NOMO-1 treated with DMSO at 0.1 percent for 48 hours (cell line): ENCODE measurements around the gene TRIM54.
"Not testable (repeated sequence)": the region's sequence is repeated elsewhere in the genome, so short reads cannot be mapped to it uniquely, and the experiment has no call there.

Experiments
- DNase-seq: peaks from one replicate; lab custom pipeline; 2025; ENCODE audit not compliant: unreplicated experiment; lab: John Stamatoyannopoulos, UW

The TRIM54 gene

DNA sequence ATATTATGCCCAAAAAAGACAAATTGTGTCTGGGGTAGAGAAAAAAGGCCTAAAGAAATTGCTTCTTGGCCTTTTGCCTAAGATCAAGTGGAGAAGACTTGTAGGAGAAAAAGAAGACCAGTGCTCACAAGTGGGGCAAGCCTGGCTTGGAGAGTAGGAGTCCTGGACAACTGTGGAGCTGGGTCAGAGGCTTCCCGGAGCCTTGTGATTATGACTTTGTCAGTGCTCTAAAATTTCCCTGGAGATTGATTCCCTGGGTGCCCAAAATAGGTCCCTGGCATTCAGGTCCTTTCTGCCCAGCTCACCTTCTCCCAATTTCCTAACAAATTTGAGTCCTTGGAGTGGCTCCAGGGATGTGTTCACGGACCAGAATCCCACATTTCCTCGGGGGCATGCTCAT, 787 bp upstream of the TRIM54 start:
- no peak for DNase-seq

DNA sequence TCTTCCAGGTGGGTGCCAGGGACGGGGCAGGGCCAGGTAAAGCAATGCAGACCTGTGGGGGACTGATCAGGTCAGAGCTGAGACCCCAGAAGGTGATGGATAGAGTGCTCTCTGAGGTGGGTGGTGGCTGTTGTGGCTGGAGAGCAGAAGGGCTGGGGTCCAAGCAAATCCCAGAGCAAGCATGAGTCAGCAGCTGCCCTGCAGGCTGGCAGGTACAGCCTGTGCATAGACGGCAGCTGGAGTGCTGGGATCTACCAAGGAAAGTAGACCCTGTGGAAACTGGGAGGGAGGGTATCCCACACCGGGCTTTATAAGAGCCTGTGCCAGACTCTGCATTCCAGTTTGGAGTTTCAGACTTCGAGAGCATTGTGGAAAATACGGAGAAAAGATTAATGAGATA, 663 bp downstream of the TRIM54 start:
- no peak for DNase-seq

DNA sequence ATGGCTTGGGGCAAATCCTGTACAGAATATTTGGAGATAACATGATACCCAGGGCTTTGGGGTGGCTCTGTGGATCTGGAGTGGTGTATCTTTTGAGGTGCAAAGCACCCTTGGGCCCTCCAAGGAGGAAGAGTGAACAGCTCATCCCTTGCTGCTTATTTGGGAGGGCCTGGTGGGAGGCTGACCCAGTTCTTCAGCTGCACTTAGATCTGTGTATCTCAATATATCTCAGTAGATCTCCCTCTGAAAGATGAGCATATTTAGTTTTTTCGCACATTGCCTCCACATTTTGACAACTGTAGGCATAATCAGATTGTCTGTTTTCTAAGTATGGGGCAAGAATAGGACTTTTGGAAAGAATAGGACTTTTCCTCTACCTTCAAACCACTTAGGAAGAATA, 2.8 kb downstream of the TRIM54 start:
- no peak for DNase-seq

DNA sequence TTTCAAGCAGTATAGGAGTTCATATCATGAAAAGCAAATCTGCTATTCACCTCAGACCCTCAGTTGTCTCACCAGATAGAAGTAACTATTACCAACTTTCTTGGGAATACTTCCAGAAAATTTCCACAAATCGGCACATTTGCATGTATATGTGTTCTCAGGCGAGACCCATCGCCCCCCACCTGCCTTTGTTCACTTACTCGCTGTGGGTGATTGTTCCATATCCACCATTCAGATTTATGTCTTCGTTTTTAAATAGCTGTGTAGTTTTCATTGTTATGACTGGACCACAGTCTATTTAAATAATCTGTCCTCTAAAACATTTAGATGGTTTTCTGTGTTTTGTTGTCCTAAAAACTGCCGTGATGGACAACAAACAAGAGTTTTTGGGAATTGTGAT, 3.3 kb downstream of the TRIM54 start:
- no peak for DNase-seq

DNA sequence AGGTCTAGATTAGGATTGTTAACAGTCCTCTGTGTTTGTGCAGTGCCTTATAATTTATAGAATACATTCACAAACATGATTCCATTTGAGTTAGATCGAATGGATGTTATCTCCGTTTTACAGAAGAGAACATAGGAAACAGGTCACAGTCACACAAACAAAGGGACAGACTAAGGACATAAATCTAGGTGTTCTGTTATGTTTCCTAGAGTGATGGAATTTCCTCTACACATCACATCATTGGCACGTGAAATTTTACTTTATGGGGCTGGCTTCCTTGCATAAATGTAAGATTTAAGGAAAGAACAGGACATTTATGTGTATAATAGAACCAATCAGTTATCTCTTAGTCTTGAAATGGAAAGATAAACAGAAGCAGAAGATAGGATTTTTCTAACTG, 6.4 kb downstream of the TRIM54 start:
- no peak for DNase-seq

DNA sequence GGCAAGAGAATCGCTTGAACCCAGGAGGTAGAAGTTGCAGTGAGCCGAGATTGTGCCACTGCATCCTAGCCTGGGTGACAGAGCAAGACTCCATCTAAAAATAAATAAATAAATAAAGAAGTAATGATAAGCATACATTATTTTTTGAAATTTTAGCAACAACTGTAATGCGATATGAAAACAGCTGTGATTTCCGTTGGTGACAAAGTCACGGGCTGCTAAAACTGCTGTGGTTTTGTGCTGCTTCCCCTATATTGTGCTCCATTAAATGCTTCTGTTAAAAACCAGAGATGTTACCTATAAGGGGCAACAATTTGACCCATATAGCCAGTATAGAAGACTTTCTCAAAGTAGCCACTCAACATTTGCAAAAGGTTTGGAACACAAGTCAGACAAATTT, 8.3 kb downstream of the TRIM54 start:
- peak; percentile 13 for DNase-seq

DNA sequence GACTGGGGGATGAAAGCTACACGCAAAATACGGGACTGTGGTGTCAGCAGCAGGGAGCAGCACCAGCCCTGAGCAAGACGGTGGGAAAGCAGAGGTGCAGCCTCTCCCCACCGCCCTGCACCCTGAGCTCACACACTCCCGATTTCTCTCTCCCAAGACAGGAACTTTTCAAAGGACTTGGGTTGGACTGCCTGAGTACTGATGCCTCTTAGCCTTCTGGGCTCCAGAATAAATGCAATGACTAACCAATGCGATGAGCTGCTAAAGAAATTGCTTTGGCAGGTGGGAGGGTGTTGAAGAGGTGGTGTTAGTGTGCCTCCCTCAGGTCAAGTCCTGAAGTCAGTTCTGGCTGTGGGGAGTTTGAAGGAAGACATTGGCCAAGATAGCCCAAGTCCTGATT, 9.6 kb downstream of the TRIM54 start:
- DNase-seq, result no peak

DNA sequence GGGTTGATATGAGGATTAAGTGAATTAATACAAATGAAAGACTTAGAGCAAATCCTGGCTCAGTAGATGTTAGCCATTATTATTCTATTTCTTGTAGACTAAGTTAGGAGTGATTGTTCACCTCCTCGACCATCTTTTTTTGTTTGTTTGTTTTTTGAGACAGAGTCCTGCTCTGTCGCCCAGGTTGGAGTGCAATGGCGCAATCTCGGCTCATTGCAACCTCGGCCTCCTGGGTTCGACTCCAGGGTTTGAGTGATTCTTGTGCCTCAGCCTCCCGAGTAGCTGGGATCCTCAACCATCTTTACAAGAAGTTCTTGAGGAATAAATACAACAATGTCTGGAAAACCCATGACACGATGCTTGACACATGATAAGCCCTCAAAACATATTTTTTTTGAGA, 12.7 kb downstream of the TRIM54 start:
- DNase-seq, result no peak

DNA sequence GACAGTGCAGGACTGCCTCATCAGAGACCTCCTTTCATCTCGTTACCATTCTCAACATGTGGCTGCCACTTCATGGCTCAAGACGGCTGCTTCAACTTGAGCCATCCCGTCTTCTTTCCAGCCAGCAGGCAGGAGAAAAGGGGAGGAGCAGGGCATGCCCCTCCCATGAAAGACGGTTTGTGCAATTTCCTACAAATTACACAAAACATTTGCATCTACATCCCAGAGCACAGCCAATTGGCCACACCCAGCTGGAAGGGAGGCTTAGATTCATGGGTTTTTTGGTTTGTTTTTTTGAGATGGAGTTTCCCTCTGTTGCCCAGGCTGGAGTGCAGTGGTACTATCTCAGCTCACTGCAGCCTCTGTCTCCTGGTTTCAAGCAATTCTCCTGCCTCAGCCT, 14.3 kb downstream of the TRIM54 start:
- DNase-seq, result peak; percentile 31

DNA sequence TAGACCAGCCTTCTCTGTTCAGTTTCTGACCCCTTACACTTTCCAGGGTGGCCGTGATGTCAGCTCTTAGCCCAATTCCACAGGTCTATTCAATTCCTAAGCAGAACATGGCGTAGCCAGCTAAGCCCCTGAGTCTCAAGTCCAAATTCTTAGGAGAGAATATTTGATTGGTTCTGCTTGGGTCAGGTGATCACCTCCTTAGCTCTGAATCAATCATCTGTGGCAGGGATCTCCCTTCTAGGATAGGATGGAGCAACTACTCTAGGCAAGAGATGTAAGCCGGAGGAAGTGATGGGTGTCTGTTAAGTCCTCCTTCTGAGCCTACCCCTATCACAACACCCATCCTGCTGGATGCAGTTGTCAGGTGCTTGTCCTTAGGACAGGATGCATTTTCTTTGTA, 15.0 kb downstream of the TRIM54 start:
- DNase-seq, result no peak

DNA sequence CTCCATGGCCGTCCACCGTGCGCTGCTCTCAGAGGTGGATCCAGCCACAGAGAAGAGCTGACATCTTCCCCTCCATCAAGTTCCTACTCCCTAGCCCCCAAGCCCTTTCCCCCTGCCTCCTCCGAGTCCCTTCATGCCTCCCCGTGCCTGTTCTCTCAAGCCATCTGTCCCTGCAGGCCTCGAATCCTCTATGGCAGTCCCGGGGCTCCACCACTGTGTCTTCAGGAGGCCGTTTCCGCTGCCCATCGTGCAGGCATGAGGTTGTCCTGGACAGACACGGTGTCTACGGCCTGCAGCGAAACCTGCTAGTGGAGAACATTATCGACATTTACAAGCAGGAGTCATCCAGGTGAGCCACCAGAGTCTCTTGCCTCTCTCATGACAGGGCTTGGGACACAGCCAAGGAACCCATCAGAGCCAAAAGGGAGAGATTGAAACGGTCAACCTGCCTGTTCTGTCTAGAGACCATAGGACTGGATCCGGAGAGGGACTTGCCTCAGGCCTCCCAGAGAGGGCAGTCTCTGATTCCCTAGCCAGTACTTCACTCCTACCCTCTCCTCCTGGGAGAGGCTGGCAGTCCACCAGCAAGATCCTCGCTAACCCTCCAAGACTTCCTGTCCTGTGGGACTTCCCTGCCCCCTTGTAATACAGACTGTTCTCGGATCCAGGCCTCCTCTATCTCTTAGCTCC, 16.3 kb downstream of the TRIM54 start:
- DNase-seq, result no peak

DNA sequence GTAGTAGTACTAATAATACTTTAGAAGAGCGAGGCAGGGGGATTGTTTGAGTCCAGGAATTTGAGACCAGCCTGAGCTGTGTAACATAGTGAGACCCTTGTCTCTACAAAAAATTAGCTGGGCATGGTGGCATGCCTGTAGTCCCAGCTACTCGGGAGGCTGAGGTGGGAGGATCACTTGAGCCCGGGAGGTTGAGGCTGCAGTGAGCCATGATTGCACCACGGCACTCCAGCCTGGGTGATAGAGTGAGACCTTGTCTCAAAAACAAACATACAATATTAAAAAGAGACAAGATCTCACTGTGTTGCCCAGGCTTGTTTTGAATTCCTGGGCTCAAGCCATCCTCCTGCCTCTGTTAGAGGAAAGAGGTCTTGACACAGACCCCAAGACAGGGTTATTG, 18.4 kb downstream of the TRIM54 start:
- not testable (repeated sequence) for DNase-seq

DNA sequence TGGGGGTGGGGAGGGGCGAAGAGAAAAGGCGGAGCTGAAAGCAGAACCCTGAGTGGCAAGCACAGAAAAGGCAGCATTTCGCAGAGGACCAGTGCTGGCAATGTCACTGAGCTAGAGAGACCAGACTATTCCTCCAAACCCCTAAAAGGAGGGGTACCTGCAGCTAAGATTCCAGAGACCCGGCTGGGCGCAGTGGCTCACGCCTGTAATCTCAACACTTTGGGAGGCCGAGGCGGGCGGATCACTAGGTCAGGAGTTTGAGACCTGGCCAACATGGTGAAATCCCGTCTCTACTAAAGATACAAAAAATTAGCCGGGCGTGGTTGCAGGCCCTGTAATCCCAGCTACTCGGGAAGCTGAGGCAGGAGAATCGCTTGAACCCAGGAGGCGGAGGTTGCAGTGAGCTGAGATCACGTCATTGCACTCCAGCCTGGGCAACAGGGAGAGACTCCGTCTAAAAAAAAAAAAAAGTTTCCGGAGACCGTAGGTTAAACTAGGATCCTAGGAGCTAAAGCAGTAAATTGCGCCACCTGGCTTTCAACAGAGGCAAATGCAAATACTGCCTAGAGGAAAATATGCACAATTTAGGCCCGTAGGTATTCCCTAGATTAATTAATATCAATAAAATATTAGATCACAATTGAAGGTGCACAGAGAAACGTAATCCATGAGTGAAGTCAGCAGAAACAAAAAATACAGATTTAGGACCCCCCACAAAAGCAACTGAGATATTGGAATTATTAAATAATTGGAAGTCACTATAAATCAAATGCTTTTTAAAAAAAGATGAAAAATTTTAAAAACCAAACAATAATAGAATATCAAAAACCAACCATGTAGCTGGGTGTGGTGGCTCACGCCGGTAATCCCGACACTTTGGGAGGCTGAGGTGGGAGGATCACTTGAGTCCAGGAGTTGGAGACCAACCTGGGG, 21.1 kb downstream of the TRIM54 start:
- DNase-seq, result peak; percentile 75

DNA sequence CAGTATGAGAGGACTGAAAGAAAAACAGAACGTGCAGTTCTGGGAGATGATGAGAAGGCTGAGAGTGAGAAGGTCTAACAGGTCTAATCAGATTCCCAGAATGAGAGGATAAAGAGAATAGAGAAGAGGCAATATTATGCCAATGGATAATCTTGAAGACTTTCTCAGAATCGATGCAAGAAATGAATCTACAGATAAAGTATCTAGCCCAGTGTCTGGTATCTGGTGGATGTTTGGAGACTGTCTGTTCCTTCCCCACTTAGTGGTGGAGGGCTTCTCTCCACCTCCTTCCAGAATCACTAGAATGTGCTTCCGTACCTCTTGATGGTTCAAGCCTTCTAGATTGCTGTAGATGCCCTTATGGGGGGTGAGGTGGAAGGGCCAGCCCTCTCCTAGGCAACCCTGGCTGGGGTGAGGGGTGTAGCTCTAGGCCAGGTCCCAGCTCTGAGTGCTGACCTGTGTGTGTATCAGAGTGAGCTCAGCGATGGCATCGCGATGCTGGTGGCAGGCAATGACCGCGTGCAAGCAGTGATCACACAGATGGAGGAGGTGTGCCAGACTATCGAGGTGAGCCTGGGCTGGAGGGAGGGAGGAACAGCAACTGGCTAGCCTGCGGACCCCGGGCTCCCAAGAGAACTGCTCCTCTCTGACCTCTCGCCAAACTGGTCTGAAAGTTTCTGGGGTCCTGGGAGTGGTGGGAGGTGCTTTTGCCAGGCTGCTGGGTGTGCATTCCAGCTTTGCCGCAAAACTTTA, 22.4 kb downstream of the TRIM54 start:
- no peak for DNase-seq

DNA sequence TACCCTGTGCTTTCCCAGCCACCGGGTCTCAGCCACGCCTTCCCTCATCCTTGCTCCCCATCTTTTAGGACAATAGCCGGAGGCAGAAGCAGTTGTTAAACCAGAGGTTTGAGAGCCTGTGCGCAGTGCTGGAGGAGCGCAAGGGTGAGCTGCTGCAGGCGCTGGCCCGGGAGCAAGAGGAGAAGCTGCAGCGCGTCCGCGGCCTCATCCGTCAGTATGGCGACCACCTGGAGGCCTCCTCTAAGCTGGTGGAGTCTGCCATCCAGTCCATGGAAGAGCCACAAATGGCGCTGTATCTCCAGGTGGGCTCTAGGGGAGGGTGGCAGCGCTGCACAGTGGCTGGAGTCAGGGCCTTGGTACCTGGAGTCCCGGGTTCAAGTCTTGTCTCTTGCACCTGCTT, 23.3 kb downstream of the TRIM54 start:
- no peak for DNase-seq

DNA sequence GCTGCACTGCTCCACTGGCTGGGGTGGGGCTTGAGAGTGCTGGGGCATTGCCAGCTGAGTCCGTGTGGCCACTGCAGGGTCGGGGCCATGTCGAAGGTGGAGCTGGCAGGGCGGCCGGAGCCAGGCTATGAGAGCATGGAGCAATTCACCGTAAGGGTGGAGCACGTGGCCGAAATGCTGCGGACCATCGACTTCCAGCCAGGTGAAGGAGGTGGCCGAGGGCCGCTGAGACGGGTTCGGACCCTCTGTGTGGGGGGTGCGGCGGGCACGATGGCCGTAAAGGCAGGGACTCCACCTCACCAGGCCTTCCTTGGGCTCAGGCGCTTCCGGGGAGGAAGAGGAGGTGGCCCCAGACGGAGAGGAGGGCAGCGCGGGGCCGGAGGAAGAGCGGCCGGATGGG, 23.9 kb downstream of the TRIM54 start:
- no peak for DNase-seq

DNA sequence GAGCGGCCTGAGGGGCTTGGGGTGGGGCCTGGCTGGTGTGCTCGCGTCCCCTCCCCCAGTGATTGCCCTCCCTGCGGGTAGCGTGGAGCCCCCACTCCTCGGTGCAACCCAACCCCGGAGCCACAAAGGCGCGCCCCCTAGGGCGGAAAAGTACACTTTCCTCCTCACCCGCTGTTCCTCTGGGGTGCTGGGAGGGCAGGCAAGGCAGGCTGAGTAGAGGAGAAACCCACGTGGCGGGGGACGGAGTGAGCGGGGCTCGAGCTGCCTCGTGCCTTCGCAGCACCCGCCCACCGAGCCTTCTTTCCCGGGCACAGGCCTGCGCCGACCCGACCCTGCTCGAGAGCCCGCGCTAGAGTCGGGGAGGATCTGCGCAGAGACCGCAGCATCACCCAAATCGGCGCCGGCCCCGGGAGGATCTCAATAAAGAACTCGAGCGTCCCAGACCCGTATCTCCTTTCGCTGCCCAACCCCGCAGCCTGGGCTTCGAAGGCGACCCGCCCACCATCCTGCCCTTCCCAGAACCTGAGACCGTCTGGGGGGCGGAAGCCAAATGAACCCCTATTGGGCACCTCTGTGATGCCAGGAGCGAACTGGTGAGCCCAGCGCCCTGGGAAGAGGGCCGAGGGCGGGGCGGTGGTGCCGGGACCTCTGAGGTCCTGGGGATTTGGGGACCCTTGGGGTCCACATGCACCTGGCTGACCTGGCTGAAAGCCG, 24.5 kb downstream of the TRIM54 start:
- no peak for DNase-seq

DNA sequence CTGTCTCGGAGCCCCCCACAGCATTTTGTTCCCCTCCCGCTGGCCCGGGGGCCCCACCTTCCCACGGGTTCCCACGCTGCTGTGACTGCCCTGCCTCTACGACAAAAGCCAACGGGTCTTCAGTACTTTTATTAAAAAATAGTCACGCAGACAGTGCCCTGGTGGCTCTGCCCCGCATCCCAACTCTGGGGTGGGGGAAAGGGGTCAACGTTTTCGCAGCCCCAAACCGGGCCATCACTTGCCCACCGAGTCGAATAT, 25.0 kb downstream of the TRIM54 start:
- DNase-seq, result no peak

DNA sequence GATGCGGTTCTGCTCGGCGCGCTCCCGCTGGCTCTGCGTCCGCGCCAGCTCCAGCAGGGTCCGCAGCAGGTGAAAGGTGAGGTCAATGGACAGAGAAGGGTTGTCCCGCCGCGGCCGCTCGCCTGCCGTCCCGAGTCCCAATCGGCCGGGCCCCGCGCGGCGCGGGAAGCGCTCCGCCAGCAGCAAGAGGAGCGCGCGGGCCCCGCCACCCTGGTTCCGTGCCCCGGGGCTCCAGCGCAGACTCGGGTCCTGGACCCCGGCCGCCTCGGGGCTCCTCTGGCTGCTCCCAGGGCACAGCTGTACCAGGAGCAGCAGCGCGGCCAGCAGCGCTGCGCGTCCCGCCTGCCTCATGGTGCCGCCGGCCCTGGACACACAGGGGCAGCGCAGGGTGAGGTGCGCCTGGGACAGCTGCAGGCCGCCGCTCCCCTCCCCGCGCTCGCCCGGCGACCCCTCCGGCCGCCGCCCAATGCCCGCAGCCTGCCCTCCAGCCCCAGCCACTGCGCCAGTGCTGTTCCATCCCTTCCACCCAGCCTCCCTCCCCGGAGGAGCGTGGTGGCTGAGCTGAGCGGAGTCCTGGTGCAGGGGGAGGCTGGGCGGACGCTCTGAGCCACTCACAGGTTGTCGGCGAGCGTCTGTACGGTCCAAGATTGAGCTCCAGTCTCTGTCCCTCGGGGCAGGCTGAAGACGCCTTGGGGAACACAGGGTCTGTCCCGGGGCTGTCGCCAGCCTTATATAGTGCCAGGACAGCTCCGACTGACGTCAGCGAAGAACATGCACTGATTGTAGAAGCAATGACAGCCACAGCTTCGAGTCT, 25.5 kb downstream of the TRIM54 start:
- DNase-seq, result no peak

DNA sequence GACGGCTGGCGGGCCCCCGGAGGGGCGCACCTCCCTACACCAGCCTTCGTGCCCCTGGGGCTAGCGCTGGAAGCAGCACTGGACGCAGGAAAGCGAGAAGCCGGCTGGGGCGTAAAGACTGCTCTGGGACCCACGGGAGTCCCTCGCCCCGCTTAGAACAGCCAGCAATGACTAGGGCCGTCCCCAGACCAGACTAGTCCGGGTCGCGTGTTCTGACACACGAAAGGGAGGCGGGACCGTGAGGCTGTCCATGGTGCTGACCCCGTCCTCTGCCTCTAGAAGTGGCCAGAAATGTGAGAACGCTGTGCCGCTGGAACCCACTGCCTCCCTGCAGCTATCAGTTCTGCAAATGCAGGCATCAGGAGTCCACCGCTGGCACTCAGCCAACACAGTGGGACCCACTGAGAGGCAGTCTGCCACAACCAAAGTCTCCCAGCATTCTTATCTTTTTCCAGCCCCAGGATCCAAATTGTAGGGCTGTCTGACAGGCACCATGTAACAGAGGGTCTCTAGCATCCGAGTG, 26.2 kb downstream of the TRIM54 start, which contains the start of gene UCN:
UCN (minus strand) TSS at position 87 of the 523 bp plus-strand sequence. CDS start 550 bp downstream, outside the sequence.
- DNase-seq, result no peak
